Measurements from ENCODE around the gene GTSE1.

- TF ChIP-seq CTCF (conservative IDR thresholded peaks at IDR 0.05; ENCODE audit: low read depth, low read length) (no peak), EZH2phosphoT487 (IDR thresholded peaks at IDR 0.05; ENCODE audit: borderline replicate concordance, low read length) (no peak)
Observed at GRCh38 chr22:46278656-46279645, 17.7 kb upstream of the GTSE1 start.
